Keratinocyte (primary cell): ENCODE data around the gene COQ9.

Experiments
- EZH2 ChIP-seq: IDR thresholded peaks from one replicate; pipeline ENCODE4 v1.6.1; 2012; ENCODE audit warnings: inconsistent platforms, mild to moderate bottlenecking, low read length, moderate library complexity
- TF ChIP-seq, protein P1 (sequence below), 3 experiments: IDR thresholded peaks in 1 of 3; conservative IDR thresholded peaks in 1 of 3; optimal IDR thresholded peaks in 1 of 3; 2 replicates in 2 of 3; 3 replicates in 1 of 3; pipeline versions ENCODE3 to v1.5.1; 2011; ENCODE audit warnings: low read length in 3 of 3, mild to moderate bottlenecking in 3 of 3, moderate library complexity in 2 of 3, control low read depth in 1 of 3, inconsistent platforms in 1 of 3; ENCODE audit not compliant: insufficient read depth in 2 of 3; ENCODE audit errors: extremely low read depth in 1 of 3

DNA sequence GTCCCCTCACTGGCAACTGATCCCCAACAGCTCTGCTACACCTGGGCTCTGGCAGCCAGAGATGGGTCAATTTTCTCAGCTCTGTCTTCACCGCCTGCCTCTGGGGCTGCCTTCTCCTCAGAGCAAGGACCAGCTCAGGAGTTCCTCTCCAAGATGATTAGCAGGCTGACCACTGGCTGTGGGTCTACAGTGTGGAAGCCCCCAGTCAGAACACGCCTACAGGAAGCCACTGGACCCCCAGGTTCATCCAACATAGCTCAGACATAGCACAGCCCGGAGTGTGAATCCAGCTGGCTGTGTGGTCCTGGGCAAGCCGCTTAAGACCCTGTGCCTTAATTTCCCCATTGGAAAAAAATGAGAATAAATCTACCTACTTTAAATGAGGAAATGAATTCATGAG, 34.1 kb downstream of the COQ9 start:
- TF ChIP-seq, protein P1, sequence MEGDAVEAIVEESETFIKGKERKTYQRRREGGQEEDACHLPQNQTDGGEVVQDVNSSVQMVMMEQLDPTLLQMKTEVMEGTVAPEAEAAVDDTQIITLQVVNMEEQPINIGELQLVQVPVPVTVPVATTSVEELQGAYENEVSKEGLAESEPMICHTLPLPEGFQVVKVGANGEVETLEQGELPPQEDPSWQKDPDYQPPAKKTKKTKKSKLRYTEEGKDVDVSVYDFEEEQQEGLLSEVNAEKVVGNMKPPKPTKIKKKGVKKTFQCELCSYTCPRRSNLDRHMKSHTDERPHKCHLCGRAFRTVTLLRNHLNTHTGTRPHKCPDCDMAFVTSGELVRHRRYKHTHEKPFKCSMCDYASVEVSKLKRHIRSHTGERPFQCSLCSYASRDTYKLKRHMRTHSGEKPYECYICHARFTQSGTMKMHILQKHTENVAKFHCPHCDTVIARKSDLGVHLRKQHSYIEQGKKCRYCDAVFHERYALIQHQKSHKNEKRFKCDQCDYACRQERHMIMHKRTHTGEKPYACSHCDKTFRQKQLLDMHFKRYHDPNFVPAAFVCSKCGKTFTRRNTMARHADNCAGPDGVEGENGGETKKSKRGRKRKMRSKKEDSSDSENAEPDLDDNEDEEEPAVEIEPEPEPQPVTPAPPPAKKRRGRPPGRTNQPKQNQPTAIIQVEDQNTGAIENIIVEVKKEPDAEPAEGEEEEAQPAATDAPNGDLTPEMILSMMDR (optimal IDR thresholded peaks at IDR 0.05 in 1 of 3, IDR thresholded peaks at IDR 0.05 in 1 of 3, conservative IDR thresholded peaks at IDR 0.05 in 1 of 3; ENCODE audit: extremely low read depth in 1 of 3, insufficient read depth in 2 of 3, low read length in 3 of 3) = no peak
- TF ChIP-seq EZH2 = no peak
